Measurements from ENCODE around the gene DIP2B.

DIP2B gene

GRCh38 chr12:50686976-50687375 lies 182.2 kb downstream of the DIP2B start:
- DNase-seq: no peak

GRCh38 chr12:50689437-50689836 lies 184.7 kb downstream of the DIP2B start:
- no peak for DNase-seq

DNA sequence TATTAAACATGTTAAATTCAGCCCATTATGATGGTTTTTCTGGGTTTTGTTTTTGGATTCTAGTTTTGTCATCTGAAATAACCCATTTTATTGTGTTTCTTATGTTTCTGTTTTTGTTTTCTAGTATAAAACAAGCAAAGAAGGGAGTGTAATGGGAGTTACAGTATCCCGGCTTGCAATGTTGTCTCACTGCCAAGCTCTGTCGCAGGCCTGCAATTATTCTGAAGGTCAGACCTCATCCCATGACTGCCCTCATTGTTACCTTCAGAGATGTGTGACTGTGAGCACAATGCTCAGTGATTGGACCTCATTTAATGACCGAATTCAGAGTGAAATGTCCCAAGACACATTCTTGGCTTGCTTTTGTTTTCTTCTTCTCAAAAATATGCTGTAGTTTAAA lies 186.1 kb downstream of the DIP2B start:
- peak; percentile 51 to 70 for DNase-seq

DNA sequence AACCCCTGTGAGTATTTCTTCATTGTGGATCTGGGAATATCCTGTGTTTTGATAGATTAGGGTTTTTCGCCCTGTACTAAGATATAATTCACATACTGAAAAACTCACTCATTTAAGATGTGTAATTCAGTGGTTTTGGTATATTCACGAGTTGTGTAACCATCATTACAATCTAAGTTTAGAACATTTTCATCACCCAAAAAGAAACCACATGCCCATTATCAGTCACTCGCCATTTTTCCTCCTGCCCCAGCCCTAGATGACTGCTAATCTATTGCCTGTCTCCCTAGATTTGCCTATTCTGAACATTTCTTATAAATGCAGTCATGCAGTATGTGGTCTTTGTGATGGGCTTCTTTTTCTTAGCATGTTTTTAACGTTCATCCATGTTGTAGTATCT lies 191.2 kb downstream of the DIP2B start:
- DNase-seq: no peak

DNA sequence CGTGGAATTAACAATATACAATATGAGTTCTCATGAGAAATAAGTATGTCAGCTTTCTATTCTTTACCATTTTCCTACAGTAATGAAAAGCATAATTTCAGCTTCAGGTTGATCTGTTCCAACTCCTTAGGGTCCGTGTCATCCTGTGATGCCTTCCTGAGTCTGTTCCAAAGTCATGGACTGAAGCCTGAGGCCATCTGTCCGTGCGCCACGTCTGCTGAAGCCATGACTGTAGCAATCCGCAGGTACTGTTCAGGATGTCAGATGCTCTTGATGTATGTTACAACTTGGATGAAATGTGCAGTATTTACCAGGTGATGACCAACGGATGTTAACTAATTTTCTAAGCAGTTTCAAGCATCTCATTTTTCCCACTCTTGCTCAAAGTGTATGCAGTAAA lies 192.1 kb downstream of the DIP2B start:
- no peak for DNase-seq

- no peak for DNase-seq
These were observed 194.4 kb downstream of the DIP2B start for GRCh38 chr12:50699154-50699553.

- no peak for DNase-seq
These were observed 195.2 kb downstream of the DIP2B start for GRCh38 chr12:50699940-50700339.

GRCh38 chr12:50706606-50707005 lies 201.8 kb downstream of the DIP2B start:
- no peak for DNase-seq

- no peak for DNase-seq
These were observed 202.6 kb downstream of the DIP2B start for GRCh38 chr12:50707396-50707795.

GRCh38 chr12:50708631-50709030 lies 203.8 kb downstream of the DIP2B start:
- DNase-seq: no peak

DNA sequence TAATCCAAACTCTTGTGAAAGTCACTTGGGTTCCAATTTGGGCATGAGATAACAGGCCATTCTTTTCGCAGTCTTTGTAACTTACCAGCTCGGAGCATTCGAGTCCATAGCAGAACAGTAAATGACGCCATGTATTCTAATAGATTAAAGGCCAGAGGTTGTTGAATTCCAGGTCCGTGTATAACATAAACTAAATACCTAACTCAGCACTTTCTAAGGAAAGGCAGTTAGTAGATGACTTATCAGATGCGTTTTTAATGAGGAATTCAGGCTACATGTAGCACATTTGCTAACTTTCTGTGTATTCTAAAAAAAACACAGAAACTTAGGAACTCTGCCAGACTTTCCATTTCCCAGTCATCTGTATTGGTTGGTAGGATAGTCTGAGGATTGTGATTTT lies 206.3 kb downstream of the DIP2B start:
- no peak for DNase-seq

DNA sequence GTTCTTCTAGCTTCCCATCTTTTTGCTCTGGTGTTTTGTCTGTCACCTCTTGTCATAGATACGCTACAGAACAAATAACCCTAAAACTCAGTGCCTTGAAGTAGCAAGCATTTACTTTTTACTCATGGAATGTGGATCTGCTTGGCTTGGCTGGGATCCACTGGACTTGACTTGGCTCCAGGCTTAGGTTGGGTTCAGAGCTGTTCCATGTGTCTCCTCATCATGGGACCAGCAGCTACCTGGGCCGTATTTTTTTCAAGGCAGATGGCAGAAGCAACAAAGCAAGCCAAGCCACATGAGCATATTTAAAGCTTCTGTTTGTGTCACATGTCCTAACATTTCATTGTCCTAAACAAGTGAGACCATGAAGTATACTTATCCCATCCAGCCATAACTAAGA lies 210.4 kb downstream of the DIP2B start:
- DNase-seq: no peak

DNA sequence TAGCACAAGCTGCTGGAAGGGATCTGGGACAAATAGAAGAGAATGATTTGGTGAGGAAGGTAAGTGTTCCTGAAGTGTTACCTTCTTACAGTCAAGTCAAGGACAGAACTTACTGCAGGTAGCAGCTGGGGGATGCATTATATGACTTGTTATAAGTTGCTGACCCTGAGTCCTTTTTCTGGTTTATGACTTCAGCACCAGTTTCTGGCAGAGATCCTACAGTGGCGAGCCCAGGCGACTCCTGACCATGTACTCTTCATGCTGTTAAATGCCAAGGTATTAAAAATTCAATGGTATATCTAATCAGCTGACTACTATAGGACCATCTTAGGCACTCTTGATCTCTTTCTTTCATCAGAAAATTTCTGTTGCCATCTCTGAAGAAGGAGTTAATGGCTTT lies 214.0 kb downstream of the DIP2B start:
- no peak for DNase-seq

DNA sequence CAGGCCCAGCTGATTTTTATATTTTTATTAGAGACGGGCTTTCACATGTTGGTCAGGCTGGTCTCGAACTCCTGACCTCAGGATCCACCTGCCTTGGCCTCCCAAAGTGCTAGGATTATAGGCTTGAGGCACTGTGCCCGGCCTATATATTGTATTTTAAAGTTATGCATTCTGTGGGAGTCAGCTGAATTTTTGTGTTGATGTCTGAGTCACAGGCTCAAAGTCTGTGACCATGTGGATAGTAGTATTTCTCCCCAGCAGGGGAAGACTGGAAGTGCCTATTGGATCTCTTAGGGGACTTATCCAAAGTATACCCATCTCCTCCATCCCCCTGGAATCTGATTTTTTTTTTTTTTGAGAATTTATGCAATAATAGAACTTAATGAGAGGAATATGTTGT lies 215.3 kb downstream of the DIP2B start:
- no peak for DNase-seq

- DNase-seq: no peak
These were observed 215.7 kb downstream of the DIP2B start for GRCh38 chr12:50720501-50720900.

GRCh38 chr12:50723865-50724264 lies 219.1 kb downstream of the DIP2B start:
- no peak for DNase-seq

DNA sequence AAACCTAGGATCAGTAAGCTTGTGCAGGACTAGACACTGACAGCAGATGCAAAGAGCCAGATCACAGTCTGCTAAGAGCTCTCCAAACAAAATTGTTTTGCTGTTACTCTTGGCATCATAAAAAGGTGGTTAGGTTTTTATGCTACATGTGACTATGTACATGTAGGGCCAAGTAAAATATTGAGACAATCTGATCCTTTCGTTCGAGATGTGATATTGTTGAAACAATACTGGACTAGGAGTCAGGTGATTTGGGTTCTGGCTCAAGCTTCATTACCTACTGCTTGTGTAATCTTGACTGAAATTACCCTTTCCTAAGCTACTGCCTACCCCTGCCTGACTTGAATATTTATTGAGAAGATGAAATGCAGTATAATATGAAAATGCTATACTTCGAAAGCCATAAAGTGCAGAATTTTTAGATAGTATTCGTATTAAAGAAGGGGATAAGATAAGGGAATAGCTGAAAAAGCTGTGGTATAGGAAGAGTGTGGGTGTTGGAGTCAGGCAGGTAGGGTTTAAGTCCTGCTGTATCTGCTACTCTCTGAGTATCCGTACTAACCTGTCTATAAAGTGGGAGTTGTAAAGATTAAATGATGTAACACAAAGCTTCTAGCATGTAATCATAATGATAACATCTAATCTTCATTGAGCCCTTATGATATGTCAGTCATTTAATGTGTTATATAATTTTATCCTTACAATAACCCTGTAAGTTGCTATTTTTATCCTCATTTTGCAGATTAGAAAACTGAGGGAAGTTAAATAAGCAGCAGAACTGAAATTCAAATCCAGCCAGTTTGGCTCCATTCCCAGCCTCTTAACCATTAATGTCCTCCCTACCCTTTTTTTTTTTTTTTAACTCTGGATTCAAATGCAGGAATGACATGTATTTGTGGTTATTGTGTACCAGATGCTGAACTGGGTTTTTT lies 220.5 kb downstream of the DIP2B start:
- DNase-seq: no peak

DNA sequence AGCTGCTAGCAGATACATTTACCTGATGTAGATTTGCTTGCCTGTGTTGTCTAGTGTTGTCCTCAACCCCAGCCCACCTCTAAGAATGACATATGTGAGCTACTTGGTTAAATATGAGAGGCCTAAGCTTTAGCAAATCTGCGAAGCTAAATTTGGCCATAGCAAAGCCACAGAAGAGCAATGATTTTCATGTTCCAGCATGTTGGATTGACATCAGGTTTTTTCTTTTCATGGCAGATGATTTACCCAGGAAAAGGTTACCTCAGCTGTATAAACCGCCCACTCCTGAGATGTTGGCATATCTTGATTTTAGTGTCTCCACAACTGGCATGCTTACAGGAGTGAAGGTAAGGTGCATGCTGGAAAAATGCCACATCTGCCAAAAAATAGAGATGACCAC lies 222.7 kb downstream of the DIP2B start:
- DNase-seq: no peak

DNA sequence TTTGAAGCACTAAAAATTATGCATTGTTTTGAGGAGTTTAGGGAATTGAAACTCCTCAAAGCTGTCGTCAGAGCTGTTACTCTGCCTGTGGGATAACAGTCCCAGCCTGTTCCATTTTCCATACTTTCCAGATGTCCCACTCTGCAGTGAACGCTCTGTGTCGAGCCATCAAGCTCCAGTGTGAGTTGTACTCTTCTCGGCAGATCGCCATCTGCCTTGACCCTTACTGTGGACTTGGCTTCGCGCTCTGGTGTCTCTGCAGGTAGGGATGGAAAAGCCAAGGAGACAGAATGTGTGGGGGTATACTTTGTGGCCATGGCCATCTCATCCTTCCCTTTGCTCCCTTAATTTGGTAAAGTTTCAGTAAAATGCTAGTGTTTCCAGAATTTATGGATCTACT lies 223.6 kb downstream of the DIP2B start:
- no peak for DNase-seq

GRCh38 chr12:50728841-50729240 lies 224.1 kb downstream of the DIP2B start:
- DNase-seq: no peak

DNA sequence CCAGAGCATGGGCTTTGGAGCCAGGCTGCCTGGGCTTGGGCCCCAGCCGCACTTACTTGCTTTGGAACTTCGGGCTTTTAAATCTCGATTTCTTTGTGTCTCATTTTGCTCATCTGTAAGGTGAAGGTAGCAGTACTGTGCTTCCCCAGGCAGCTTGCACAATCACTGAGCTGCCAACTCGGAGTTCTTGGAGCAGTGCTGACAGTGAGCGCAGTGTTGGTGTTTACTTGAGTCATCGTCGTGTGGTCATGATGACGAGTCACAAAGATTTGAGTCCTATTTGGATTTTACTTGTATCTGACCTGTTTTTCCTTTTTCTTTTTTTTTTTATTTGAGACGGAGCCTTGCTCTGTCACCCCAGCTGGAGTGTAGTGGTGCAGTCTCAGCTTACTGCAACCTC lies 227.8 kb downstream of the DIP2B start:
- DNase-seq: no peak

DNA sequence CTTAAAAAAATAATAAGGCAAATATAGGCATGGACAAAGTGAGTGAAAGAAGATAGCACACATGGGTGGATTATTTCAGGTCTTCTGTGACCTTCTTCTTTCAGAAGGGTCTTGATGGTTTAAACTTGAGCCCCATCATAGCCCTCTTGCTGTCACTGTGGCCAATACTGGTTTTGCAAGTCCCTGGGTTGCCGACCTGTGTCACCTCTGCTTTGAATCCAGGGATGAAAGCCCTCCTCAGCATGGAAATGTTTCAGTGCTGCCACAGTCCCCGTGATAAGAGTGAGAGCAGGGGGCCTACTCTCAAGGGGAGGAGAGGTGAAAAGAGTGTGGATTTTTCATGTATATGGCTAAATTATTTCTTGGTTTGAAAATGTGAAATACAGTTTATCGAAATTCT lies 228.9 kb downstream of the DIP2B start:
- no peak for DNase-seq

DNA sequence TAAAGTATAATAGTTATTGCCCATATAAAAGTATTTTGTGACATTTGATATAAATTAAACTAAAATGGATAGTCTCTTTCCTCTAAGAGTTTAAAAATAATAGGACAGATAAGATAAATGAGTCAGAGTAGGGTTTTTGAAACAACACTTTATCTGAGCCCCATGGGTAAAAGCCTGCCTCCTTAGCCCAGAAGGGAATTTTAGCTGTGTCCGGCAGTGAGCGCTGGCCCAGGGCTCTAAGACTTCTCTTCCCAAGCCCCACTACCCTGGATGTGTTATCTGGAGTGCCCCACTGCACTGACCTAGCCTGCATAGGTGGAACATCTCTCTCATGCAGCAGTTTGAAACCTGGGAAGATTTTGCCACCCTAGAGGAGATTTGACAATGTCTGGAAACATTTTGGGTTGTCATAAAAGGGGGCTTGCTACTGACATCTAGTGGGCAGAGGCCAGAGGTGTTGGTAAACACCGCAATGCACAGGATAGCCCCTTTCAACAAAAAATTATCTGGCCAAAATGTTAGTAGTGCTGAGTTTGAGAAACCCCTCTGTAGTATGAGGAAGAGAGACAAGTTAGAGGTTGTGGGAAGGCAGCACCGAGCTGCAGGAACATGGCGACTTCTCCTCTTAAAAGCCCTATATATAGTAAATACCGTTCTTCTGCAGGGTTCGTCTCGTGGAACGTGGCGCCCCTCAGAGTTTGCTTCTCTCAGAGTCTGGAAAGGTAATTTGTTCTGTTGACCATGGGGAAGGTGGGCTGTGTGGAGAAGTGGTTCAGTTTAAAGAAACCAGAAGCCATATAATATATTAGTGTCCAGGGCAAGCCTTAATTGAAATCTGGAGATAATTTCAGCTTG lies 229.9 kb downstream of the DIP2B start:
- DNase-seq: peak; percentile 4 to 11

DNA sequence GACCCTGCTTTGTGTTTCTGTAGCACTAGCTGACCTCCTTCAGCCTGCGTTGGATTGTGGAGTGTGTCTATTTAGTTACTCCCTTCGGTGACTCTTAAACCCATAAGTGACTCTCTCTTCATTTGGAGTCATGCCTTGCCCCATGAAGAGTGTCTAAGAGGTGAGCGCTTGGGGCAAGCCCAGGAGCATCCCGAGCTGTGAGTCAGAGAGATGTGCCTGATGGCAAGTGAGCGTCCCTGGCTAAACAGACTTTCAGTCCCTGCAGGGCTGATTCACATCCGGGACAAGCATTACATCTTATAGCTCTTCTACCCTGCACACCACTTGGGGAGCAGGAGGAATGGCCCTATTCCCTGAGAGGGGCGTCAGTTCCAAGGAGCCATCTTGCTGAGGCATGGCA lies 234.8 kb downstream of the DIP2B start:
- no peak for DNase-seq
